Stimulated activated CD4-positive, alpha-beta T cell treated with anti-CD3 and anti-CD28 coated beads, Interleukin-1b, Interleukin-23, amount 100 ng/mL, for 1 hour (primary cell): ENCODE results near the gene SAE1.
"Not testable (repeated sequence)": the region's sequence is repeated elsewhere in the genome, so short reads cannot be mapped to it uniquely, and the experiment has no call there.

Experiments used
- DNase-seq, 2 donors: peaks; one replicate each; pipeline ENCODE4 v3.0.0-alpha.2; 2020; ENCODE audit warnings: low read depth in 2 of 2

Gene SAE1

GRCh38 chr19:47130120-47130588 is 481 bp upstream of the SAE1 start:
- no peak for DNase-seq

GRCh38 chr19:47132194-47132852 is 1.7 kb downstream of the SAE1 start:
- no peak for DNase-seq

- no peak for DNase-seq
Measured at GRCh38 chr19:47133021-47133471, 2.4 kb downstream of the SAE1 start.

- DNase-seq = no peak
Measured at GRCh38 chr19:47134545-47134944, 3.9 kb downstream of the SAE1 start.

GRCh38 chr19:47135156-47135555 is 4.5 kb downstream of the SAE1 start:
- DNase-seq = no peak

- DNase-seq = not testable (repeated sequence)
Measured at GRCh38 chr19:47141252-47141651, 10.6 kb downstream of the SAE1 start.

- no peak for DNase-seq
Measured at GRCh38 chr19:47141695-47142094, 11.1 kb downstream of the SAE1 start.

GRCh38 chr19:47142779-47143178 is 12.1 kb downstream of the SAE1 start:
- no peak for DNase-seq

GRCh38 chr19:47143322-47144073 is 12.9 kb downstream of the SAE1 start:
- DNase-seq = no peak

GRCh38 chr19:47144630-47145029 is 14.0 kb downstream of the SAE1 start:
- no peak for DNase-seq

- DNase-seq = no peak
Measured at GRCh38 chr19:47145639-47146486, 15.2 kb downstream of the SAE1 start.

GRCh38 chr19:47146920-47147319 is 16.3 kb downstream of the SAE1 start:
- DNase-seq = no peak

- DNase-seq = no peak
Measured at GRCh38 chr19:47151627-47152026, 21.0 kb downstream of the SAE1 start.

- no peak for DNase-seq
Measured at GRCh38 chr19:47152205-47152604, 21.6 kb downstream of the SAE1 start.

- no peak for DNase-seq
Measured at GRCh38 chr19:47152632-47153031, 22.0 kb downstream of the SAE1 start.

- DNase-seq = no peak
Measured at GRCh38 chr19:47153266-47153665, 22.6 kb downstream of the SAE1 start.

- no peak for DNase-seq
Measured at GRCh38 chr19:47155148-47155547, 24.5 kb downstream of the SAE1 start.

- DNase-seq = no peak
Measured at GRCh38 chr19:47156861-47157430, 26.3 kb downstream of the SAE1 start.

GRCh38 chr19:47157431-47158321 is 27.0 kb downstream of the SAE1 start:
- DNase-seq = no peak

- DNase-seq = no peak
Measured at GRCh38 chr19:47158367-47158791, 27.7 kb downstream of the SAE1 start.
